GM12878 (cell line): Measurements from ENCODE around the gene HS3ST1. TPM values are rescaled to one million over a fixed set of nuclear protein-coding genes. Genes with fewer than 3 reads are reported as not detected.
A peak's percentile ranks its signal among the peaks of the same experiment; 100 is the strongest.

Experiments
- ATAC-seq: fragments of 200-7000 bp; cut with Tn5 transposase; 3 replicates; pipeline ENCODE4 v1.9.1; 2020; ENCODE audit warnings: mild to moderate bottlenecking, moderate library complexity
- BruUV-seq: library from RNA; stranded (reverse); fragments of 400-500 nt; replicated peaks from 2 replicates; lab custom pipeline; 2021; lab: Mats Ljungman, UMichigan
- CTCF ChIA-PET: fragments of 300-600 bp; sonication (Branson Sonifier 250); formaldehyde crosslinking; extraction: SDS; loops from one replicate; lab custom pipeline; 2021; ENCODE audit warnings: inconsistent platforms; lab: Yijun Ruan, JAX
- POLR2A ChIA-PET: fragments of 350-600 bp; formaldehyde crosslinking; extraction: SDS; loops from one replicate; lab custom pipeline; 2021; ENCODE audit warnings: inconsistent platforms; lab: Charles Lee
- RAD21 ChIA-PET: fragments of 300-600 bp; sonication (Branson Sonifier 250); formaldehyde crosslinking; loops from one replicate; lab custom pipeline; 2023; ENCODE audit warnings: antibody characterized with exemption; ENCODE audit not compliant: unreplicated experiment; lab: Charles Lee
- SMC1A ChIA-PET: fragments of 300-600 bp; sonication (Branson Sonifier 250); formaldehyde crosslinking; loops from one replicate; lab custom pipeline; 2023; ENCODE audit not compliant: unreplicated experiment, uncharacterized antibody; lab: Charles Lee
- DNase-seq: peaks from one replicate; pipeline ENCODE4 v3.0.0-alpha.2; 2011; ENCODE audit warnings: low read depth, low spot score
- FAIRE-seq: peaks from 3 replicates; lab custom pipeline; 2011; peaks lifted over from hg19 to GRCh38; lab: Jason Lieb, UNC
- H2AFZ ChIP-seq: 2 replicates; pipeline ENCODE4 v1.6.0; 2011; ENCODE audit warnings: low read depth, low read length, control low read depth; ENCODE audit not compliant: control insufficient read depth
- H3K27ac ChIP-seq: 2 replicates; pipeline ENCODE4 v1.5.1; 2011; ENCODE audit warnings: control low read depth; ENCODE audit not compliant: control insufficient read depth, insufficient read depth
- H3K27me3 ChIP-seq, 2 experiments: replicated peaks in 1 of 2; 2 replicates each; pipeline versions ENCODE4 v1.6.0 to v1.6.1; 2011; ENCODE audit warnings: low read length in 1 of 2; ENCODE audit not compliant: control insufficient read depth in 2 of 2, insufficient read depth in 2 of 2
- H3K36me3 ChIP-seq, 2 experiments: 2 replicates each; pipeline ENCODE4 v1.5.1; 2011; ENCODE audit warnings: low read length in 1 of 2; ENCODE audit not compliant: control insufficient read depth in 2 of 2, insufficient read depth in 2 of 2
- H3K4me1 ChIP-seq: 2 replicates; pipeline ENCODE4 v1.6.1; 2011; ENCODE audit warnings: mild to moderate bottlenecking, low read length, moderate library complexity, mixed read lengths; ENCODE audit not compliant: control insufficient read depth, insufficient read depth
- H3K4me2 ChIP-seq: 2 replicates; pipeline ENCODE4 v1.6.0; 2011; ENCODE audit warnings: control low read depth; ENCODE audit not compliant: control insufficient read depth, insufficient read depth
- H3K4me3 ChIP-seq: fragments of 200-600 bp; sonication (generic); 2 replicates; pipeline ENCODE4 v1.5.1; 2016
- H3K79me2 ChIP-seq: 2 replicates; pipeline ENCODE4 v1.6.0; 2011; ENCODE audit warnings: low read length; ENCODE audit not compliant: control insufficient read depth, insufficient read depth
- H3K9ac ChIP-seq: 2 replicates; pipeline ENCODE4 v1.8.0; 2011; ENCODE audit warnings: low read length, control low read depth, mixed read lengths; ENCODE audit not compliant: control insufficient read depth, insufficient read depth
- H3K9me3 ChIP-seq: replicated peaks from 3 replicates; pipeline ENCODE4 v1.5.1; 2011; ENCODE audit warnings: mild to moderate bottlenecking, low read length; ENCODE audit not compliant: control insufficient read depth, insufficient read depth
- H4K20me1 ChIP-seq: 2 replicates; pipeline ENCODE4 v1.6.0; 2011; ENCODE audit not compliant: control insufficient read depth, insufficient read depth
- CTCF ChIP-seq, 3 experiments: IDR thresholded peaks in 2 of 3; conservative IDR thresholded peaks in 1 of 3; 2 replicates each; pipeline ENCODE4 v1.5.1; 2011; ENCODE audit warnings: low read depth in 3 of 3, low read length in 3 of 3, mild to moderate bottlenecking in 3 of 3, control low read depth in 2 of 3, moderate library complexity in 2 of 3, inconsistent platforms in 1 of 3, mixed read lengths in 1 of 3; ENCODE audit not compliant: control insufficient read depth in 2 of 3, insufficient read depth in 1 of 3; ENCODE audit errors: extremely low read depth in 1 of 3
- ESRRA ChIP-seq: IDR thresholded peaks from 2 replicates; pipeline ENCODE4 v1.6.1; 2012; ENCODE audit warnings: mild to moderate bottlenecking, low read length, improper control_type of control experiment
- STAT1 ChIP-seq: fragments of 450-650 bp; conservative IDR thresholded peaks from 2 replicates; pipeline ENCODE4 v1.6.1; 2014; ENCODE audit warnings: antibody characterized with exemption, mild to moderate bottlenecking
- TCF12 ChIP-seq: IDR thresholded peaks from 2 replicates; pipeline ENCODE4 v1.6.1; 2011; ENCODE audit warnings: low read depth, mild to moderate bottlenecking, low read length
- WGBS: methylation state at CpG from one replicate; pipeline ENCODE4 v1.1.6; 2016; ENCODE audit warnings: low lambda C conversion rate; ENCODE audit not compliant: insufficient replicate concordance, insufficient coverage; ENCODE audit errors: missing lambda C conversion rate; 5-methylcytosine and 5-hydroxymethylcytosine counted together
- in situ Hi-C: fragments of 300-500 bp; cut with MboI; formaldehyde crosslinking; loops from 9 replicates; pipeline ENCODE4 v1.14.3; 2018; ENCODE audit warnings: mixed read lengths
- intact Hi-C: fragments of 100-400 bp; cut with micrococcal nuclease; formaldehyde crosslinking; loops from one replicate; pipeline ENCODE4 v1.14.2; 2022; ENCODE audit not compliant: unreplicated experiment
- polyA plus RNA-seq, 11 experiments: library from polyadenylated mRNA; depleted of rRNA in 4 of 11; unstranded in 6 of 11; stranded (reverse) in 5 of 11; fragments of >200 nt; fragmentation: Nextera tagmentation in 4 of 11; fragmentation: Illumina TruSeq in 1 of 11; extraction: Ambion mirVana in 4 of 11; extraction: Trizol in 1 of 11; gene quantifications; 1 replicate in 1 of 11; 2 replicates in 10 of 11; pipeline versions ENCODE4 v1.2.1 to v1.2.3, GENCODE V29; 2011 to 2016; ENCODE audit warnings: inconsistent platforms in 2 of 11, missing spikeins in 2 of 11, low read depth in 1 of 11
- total RNA-seq, 4 experiments: library from RNA; depleted of rRNA in 3 of 4; stranded (reverse); fragments of >200 nt in 3 of 4; fragmentation: Illumina TruSeq in 1 of 4; extraction: Trizol in 1 of 4; gene quantifications; 2 replicates each; pipeline versions ENCODE4 v1.2.1 to v1.2.3, GENCODE V29; 2013 to 2021

The HS3ST1 gene
- total and polyA plus RNA-seq, 10 of the 15 experiments (the other 5 are each of a cell fraction or from before 2014, with no cell fraction given): 0.03 to 0.65 (median 0.13) TPM

DNA sequence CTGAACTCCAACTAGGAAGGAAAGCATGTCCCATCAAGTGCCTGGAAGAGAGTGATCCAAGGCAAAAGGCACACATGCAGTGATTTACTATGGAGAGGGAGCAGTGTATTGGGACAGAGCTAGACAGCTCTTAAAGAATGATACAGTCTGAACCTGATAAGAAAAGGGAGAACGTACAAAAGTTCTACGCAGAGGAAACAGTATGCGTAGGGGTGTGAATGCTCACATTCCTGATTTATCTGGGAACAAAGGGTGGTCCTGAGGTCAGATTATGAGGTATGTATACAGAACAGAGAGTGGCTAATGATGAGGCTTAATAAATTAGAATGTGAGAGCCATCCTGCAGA lies 12.0 kb downstream of the HS3ST1 start:
- FAIRE-seq (no peak), ATAC-seq (no peak), DNase-seq (no peak)
- no peak for TF ChIP-seq ESRRA
- no peak for TF ChIP-seq CTCF (IDR thresholded peaks at IDR 0.05 in 2 of 3, conservative IDR thresholded peaks at IDR 0.05 in 1 of 3; ENCODE audit: control insufficient read depth in 2 of 3, extremely low read depth in 1 of 3, insufficient read depth in 1 of 3, low read depth in 3 of 3, low read length in 3 of 3)
- TF ChIP-seq TCF12: no peak
- TF ChIP-seq STAT1: no peak
- ChIA-PET POLR2A (no interaction called here), SMC1A (no interaction called here), CTCF (interaction anchor here (1.2 kb wide), 1 partner anchor 207 kb away, joined by 4 read pairs; no protein-coding TSS in a partner anchor), RAD21 (no interaction called here)
- no peaks in the 10 kb centered on the region for H3K9me3 ChIP-seq
- intact Hi-C loops (no loop called here), in situ Hi-C loops (no loop called here)
- H3K9ac ChIP-seq: no peak overlapping the region
- peak overlapping the region; percentile 53 for H3K4me2 ChIP-seq
- no peaks in the 10 kb centered on the region for H3K36me3 ChIP-seq
- no peaks in the 10 kb centered on the region; a peak in 1 of 4 replicates for H3K27me3 ChIP-seq
- peak overlapping the region; percentile 62 for H3K27ac ChIP-seq
- 95% methylated on average over 3 of the region's 3 CpGs for WGBS
- no TSS peak for BruUV-seq
- peaks cover 22% of the 10 kb centered on the region for H3K4me1 ChIP-seq
- no peaks in the 10 kb centered on the region for H3K79me2 ChIP-seq
- H2AFZ ChIP-seq: no peak overlapping the region
- no peak overlapping the region for H3K4me3 ChIP-seq
- H4K20me1 ChIP-seq: no peaks in the 10 kb centered on the region
